Measurements from ENCODE around the gene ZNRF3. TPM values are rescaled to one million over a fixed set of nuclear protein-coding genes. Genes with fewer than 3 reads are reported as not detected.

The ZNRF3 gene
- total and polyA plus RNA-seq, 9 donors: 7.4 to 24.3 (median 11.6) TPM

GRCh38 chr22:28938286-28938833 is 55.0 kb downstream of the ZNRF3 start:
- Histone ChIP-seq H3K9me3 (no peaks in the 10 kb centered on the region), H3K27me3 (no peaks in the 10 kb centered on the region), H3K4me3 (no peak overlapping the region), H3K27ac (no peak overlapping the region), H3K36me3 (no peaks in the 10 kb centered on the region), H3K4me1 (ENCODE audit: insufficient read depth) (peaks cover 8% of the 10 kb centered on the region)
- DNase-seq: no peak
- TF ChIP-seq CTCF (IDR thresholded peaks at IDR 0.05) (no peak), POLR2A (IDR thresholded peaks at IDR 0.05) (no peak), EP300 (IDR thresholded peaks at IDR 0.05) (no peak)
- 87 to 90% (median 89%) methylated on average over 4 of the region's 4 CpGs for WGBS, 3 donors
- intact Hi-C loops (cut with DNase I): no loop called here

GRCh38 chr22:28939394-28939793 is 56.0 kb downstream of the ZNRF3 start:
- peaks cover 5% of the 10 kb centered on the region for H3K4me1 ChIP-seq (ENCODE audit: insufficient read depth)
- H3K27ac ChIP-seq: no peak overlapping the region
- H3K27me3 ChIP-seq: no peaks in the 10 kb centered on the region
- 67 to 76% (median 69%) methylated on average over 6 of the region's 6 CpGs for WGBS, 3 donors
- no peak overlapping the region for H3K4me3 ChIP-seq
- H3K36me3 ChIP-seq: no peaks in the 10 kb centered on the region
- no peak for TF ChIP-seq EP300 (IDR thresholded peaks at IDR 0.05)
- no peak for TF ChIP-seq CTCF (IDR thresholded peaks at IDR 0.05)
- DNase-seq: no peak
- H3K9me3 ChIP-seq: no peaks in the 10 kb centered on the region
- intact Hi-C loops (cut with DNase I): no loop called here

GRCh38 chr22:28939932-28940331 is 56.6 kb downstream of the ZNRF3 start:
- Histone ChIP-seq H3K9me3 (no peaks in the 10 kb centered on the region), H3K36me3 (no peaks in the 10 kb centered on the region), H3K4me3 (no peak overlapping the region), H3K27me3 (no peaks in the 10 kb centered on the region), H3K4me1 (ENCODE audit: insufficient read depth) (peaks cover 5% of the 10 kb centered on the region), H3K27ac (no peak overlapping the region)
- intact Hi-C loops (cut with DNase I): no loop called here
- no peak for DNase-seq
- WGBS, 3 donors: 41 to 52% (median 44%) methylated on average over 2 of the region's 2 CpGs
- TF ChIP-seq POLR2A (IDR thresholded peaks at IDR 0.05): no peak
- no peak for TF ChIP-seq EP300 (IDR thresholded peaks at IDR 0.05)
- no peak for TF ChIP-seq CTCF (IDR thresholded peaks at IDR 0.05)

- peaks cover 5% of the 10 kb centered on the region for H3K4me1 ChIP-seq (ENCODE audit: insufficient read depth)
- intact Hi-C loops (cut with DNase I): no loop called here
Measured at GRCh38 chr22:28940441-28940840, 57.1 kb downstream of the ZNRF3 start.

More at GRCh38 chr22:28940441-28940840, 57.1 kb downstream of the ZNRF3 start:
- Histone ChIP-seq H3K4me3 (no peak overlapping the region), H3K27me3 (no peaks in the 10 kb centered on the region), H3K27ac (no peak overlapping the region), H3K9me3 (no peaks in the 10 kb centered on the region), H3K36me3 (no peaks in the 10 kb centered on the region)
- no peak for DNase-seq
- WGBS, 3 donors: 76 to 81% (median 78%) methylated on average over 5 of the region's 5 CpGs
- no peak for TF ChIP-seq CTCF (IDR thresholded peaks at IDR 0.05)
- no peak for TF ChIP-seq EP300 (IDR thresholded peaks at IDR 0.05)
- no peak for TF ChIP-seq POLR2A (IDR thresholded peaks at IDR 0.05)
